Endothelial cell of umbilical vein (primary cell): ENCODE data around the gene ELMO1.

Experiments used
- EZH2 ChIP-seq: IDR thresholded peaks from 2 replicates; pipeline ENCODE4 v1.6.1; 2012; ENCODE audit warnings: borderline replicate concordance, low read depth, mild to moderate bottlenecking, moderate library complexity, low read length, inconsistent platforms; ENCODE audit not compliant: severe bottlenecking
- FOS ChIP-seq: IDR thresholded peaks from 2 replicates; pipeline ENCODE4 v1.6.1; 2011; ENCODE audit warnings: mild to moderate bottlenecking, low read length, moderate library complexity, borderline replicate concordance; ENCODE audit not compliant: insufficient read depth
- GATA2 ChIP-seq: IDR thresholded peaks from 2 replicates; pipeline ENCODE4 v1.7.0; 2011; ENCODE audit warnings: low read depth, mild to moderate bottlenecking, moderate library complexity, mixed read lengths, low read length; ENCODE audit not compliant: insufficient read length, insufficient read depth
- JUN ChIP-seq: IDR thresholded peaks from 2 replicates; pipeline ENCODE4 v1.6.1; 2011; ENCODE audit warnings: borderline replicate concordance, low read depth; ENCODE audit not compliant: insufficient read length, insufficient read depth
- MYC ChIP-seq: IDR thresholded peaks from one replicate; pipeline ENCODE4 v1.6.1; 2011; ENCODE audit warnings: mild to moderate bottlenecking, low read depth, low read length
- POLR2A ChIP-seq: IDR thresholded peaks from 2 replicates; pipeline ENCODE4 v1.6.1; 2012; ENCODE audit warnings: low read depth, mild to moderate bottlenecking, control low read depth, low read length
- POLR2AphosphoS5 ChIP-seq: IDR thresholded peaks from 2 replicates; pipeline ENCODE4 v1.6.1; 2012; ENCODE audit warnings: low read depth, mild to moderate bottlenecking, control low read depth, low read length, moderate library complexity; ENCODE audit not compliant: insufficient read depth
- TF ChIP-seq, protein P1 (sequence below): IDR thresholded peaks from 2 replicates; pipeline ENCODE4 v1.6.1; 2011; ENCODE audit not compliant: insufficient read depth, insufficient read length
- TF ChIP-seq, protein P2 (sequence below), 2 donors: IDR thresholded peaks; 1 replicate in 1 of 2; 2 replicates in 1 of 2; pipeline ENCODE4 v1.5.1; 2011; ENCODE audit warnings: low read length in 2 of 2, mild to moderate bottlenecking in 2 of 2, moderate library complexity in 2 of 2, control low read depth in 1 of 2, inconsistent platforms in 1 of 2, low read depth in 1 of 2; ENCODE audit not compliant: insufficient read depth in 1 of 2; ENCODE audit errors: extremely low read depth in 1 of 2

DNA sequence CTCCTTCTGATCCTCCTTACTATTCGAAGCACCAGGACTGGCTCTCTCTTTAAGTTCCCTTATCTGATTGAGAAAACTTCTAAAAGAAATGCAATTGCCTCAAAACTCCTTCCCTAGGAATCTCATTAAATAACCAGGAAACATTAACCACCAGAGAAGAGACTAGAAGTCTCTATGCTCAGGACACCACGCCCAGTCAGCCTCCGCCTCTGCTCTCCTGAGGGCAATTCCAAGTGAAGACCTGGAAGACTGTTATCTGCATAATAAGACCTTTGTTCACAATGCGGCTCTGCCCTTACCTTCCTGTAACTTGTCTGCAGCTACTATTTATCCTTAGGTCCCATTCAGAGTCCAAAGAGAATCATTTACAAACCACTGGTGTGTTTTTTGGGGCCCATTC, 78.8 kb downstream of the ELMO1 start:
- no peak for TF ChIP-seq POLR2A
- TF ChIP-seq, protein P1, sequence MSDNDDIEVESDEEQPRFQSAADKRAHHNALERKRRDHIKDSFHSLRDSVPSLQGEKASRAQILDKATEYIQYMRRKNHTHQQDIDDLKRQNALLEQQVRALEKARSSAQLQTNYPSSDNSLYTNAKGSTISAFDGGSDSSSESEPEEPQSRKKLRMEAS: no peak
- TF ChIP-seq, protein P2, sequence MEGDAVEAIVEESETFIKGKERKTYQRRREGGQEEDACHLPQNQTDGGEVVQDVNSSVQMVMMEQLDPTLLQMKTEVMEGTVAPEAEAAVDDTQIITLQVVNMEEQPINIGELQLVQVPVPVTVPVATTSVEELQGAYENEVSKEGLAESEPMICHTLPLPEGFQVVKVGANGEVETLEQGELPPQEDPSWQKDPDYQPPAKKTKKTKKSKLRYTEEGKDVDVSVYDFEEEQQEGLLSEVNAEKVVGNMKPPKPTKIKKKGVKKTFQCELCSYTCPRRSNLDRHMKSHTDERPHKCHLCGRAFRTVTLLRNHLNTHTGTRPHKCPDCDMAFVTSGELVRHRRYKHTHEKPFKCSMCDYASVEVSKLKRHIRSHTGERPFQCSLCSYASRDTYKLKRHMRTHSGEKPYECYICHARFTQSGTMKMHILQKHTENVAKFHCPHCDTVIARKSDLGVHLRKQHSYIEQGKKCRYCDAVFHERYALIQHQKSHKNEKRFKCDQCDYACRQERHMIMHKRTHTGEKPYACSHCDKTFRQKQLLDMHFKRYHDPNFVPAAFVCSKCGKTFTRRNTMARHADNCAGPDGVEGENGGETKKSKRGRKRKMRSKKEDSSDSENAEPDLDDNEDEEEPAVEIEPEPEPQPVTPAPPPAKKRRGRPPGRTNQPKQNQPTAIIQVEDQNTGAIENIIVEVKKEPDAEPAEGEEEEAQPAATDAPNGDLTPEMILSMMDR (IDR thresholded peaks at IDR 0.05; ENCODE audit: extremely low read depth in 1 of 2, insufficient read depth in 1 of 2, low read depth in 1 of 2, low read length in 2 of 2): no peak
- TF ChIP-seq POLR2AphosphoS5: no peak
- no peak for TF ChIP-seq JUN
- TF ChIP-seq EZH2: no peak
- TF ChIP-seq MYC: no peak
- TF ChIP-seq GATA2: no peak
- no peak for TF ChIP-seq FOS
